Mesothelial cell of epicardium (in vitro differentiated cells): Measurements from ENCODE around the gene VCP. TPM values are rescaled to one million over a fixed set of nuclear protein-coding genes. Genes with fewer than 3 reads are reported as not detected.

Experiments
- DNase-seq, 2 experiments: peaks; one replicate each; pipeline ENCODE4 v3.0.0; 2021; ENCODE audit warnings: low spot score in 2 of 2; ENCODE audit not compliant: unreplicated experiment in 2 of 2
- H3K27ac Mint-ChIP-seq: 2 replicates; pipeline ENCODE4 v1.8.0; 2021; ENCODE audit warnings: mixed read lengths
- H3K27me3 Mint-ChIP-seq: 2 replicates; pipeline ENCODE4 v1.8.0; 2021; ENCODE audit warnings: low read depth, mixed read lengths
- H3K36me3 Mint-ChIP-seq: 2 replicates; pipeline ENCODE4 v1.8.0; 2021; ENCODE audit warnings: mixed read lengths
- H3K4me1 Mint-ChIP-seq: 2 replicates; pipeline ENCODE4 v1.8.0; 2021; ENCODE audit warnings: mixed read lengths
- H3K4me3 Mint-ChIP-seq: 2 replicates; pipeline ENCODE4 v1.8.0; 2021; ENCODE audit warnings: mild to moderate bottlenecking, moderate library complexity, mixed read lengths
- H3K9me3 Mint-ChIP-seq: 2 replicates; pipeline ENCODE4 v1.8.0; 2021; ENCODE audit warnings: mixed read lengths
- total RNA-seq: library from RNA; stranded (reverse); gene quantifications from 3 replicates; pipeline ENCODE4 v1.2.1, GENCODE V29; 2021
- TF ChIP-seq, protein P1 (sequence below): fragments of 200-600 bp; sonication (generic); IDR thresholded peaks from one replicate; pipeline ENCODE4 v1.5.0; 2021; ENCODE audit warnings: antibody characterized with exemption; ENCODE audit not compliant: unreplicated experiment

VCP gene
- total RNA-seq, 1 donor from 2014 or later, result 317 TPM

GRCh38 chr9:35044071-35044470, 28.4 kb downstream of the VCP start:
- no peaks in the 10 kb centered on the region for H3K27me3 Mint-ChIP-seq
- no peak for DNase-seq
- TF ChIP-seq, protein P1, sequence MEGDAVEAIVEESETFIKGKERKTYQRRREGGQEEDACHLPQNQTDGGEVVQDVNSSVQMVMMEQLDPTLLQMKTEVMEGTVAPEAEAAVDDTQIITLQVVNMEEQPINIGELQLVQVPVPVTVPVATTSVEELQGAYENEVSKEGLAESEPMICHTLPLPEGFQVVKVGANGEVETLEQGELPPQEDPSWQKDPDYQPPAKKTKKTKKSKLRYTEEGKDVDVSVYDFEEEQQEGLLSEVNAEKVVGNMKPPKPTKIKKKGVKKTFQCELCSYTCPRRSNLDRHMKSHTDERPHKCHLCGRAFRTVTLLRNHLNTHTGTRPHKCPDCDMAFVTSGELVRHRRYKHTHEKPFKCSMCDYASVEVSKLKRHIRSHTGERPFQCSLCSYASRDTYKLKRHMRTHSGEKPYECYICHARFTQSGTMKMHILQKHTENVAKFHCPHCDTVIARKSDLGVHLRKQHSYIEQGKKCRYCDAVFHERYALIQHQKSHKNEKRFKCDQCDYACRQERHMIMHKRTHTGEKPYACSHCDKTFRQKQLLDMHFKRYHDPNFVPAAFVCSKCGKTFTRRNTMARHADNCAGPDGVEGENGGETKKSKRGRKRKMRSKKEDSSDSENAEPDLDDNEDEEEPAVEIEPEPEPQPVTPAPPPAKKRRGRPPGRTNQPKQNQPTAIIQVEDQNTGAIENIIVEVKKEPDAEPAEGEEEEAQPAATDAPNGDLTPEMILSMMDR, result no peak
- no peaks in the 10 kb centered on the region for H3K9me3 Mint-ChIP-seq
- no peak overlapping the region for H3K4me3 Mint-ChIP-seq
- H3K4me1 Mint-ChIP-seq, result no peaks in the 10 kb centered on the region
- H3K27ac Mint-ChIP-seq, result no peak overlapping the region
- H3K36me3 Mint-ChIP-seq, result peaks cover 44% of the 10 kb centered on the region

GRCh38 chr9:35042891-35043545, 29.4 kb downstream of the VCP start:
- Mint-ChIP-seq H3K36me3 (peaks cover 35% of the 10 kb centered on the region), H3K9me3 (no peaks in the 10 kb centered on the region), H3K4me3 (no peak overlapping the region), H3K27me3 (no peaks in the 10 kb centered on the region), H3K27ac (no peak overlapping the region), H3K4me1 (no peaks in the 10 kb centered on the region)
- DNase-seq, result no peak
- TF ChIP-seq, protein P1, result no peak

- Mint-ChIP-seq H3K4me1 (no peaks in the 10 kb centered on the region), H3K27ac (no peak overlapping the region), H3K27me3 (no peaks in the 10 kb centered on the region), H3K36me3 (peaks cover 30% of the 10 kb centered on the region), H3K9me3 (no peaks in the 10 kb centered on the region), H3K4me3 (no peak overlapping the region)
- DNase-seq, result no peak
- TF ChIP-seq, protein P1, result no peak
These were observed 30.3 kb downstream of the VCP start for GRCh38 chr9:35042081-35042604.

GRCh38 chr9:35035851-35036701, 36.3 kb downstream of the VCP start:
- Mint-ChIP-seq H3K27me3 (no peaks in the 10 kb centered on the region), H3K36me3 (peaks cover 23% of the 10 kb centered on the region), H3K27ac (no peak overlapping the region), H3K4me3 (no peak overlapping the region), H3K4me1 (no peaks in the 10 kb centered on the region), H3K9me3 (no peaks in the 10 kb centered on the region)
- TF ChIP-seq, protein P1, result no peak
- DNase-seq, result no peak

GRCh38 chr9:35033101-35033500, 39.3 kb downstream of the VCP start:
- no peak for DNase-seq
- Mint-ChIP-seq H3K36me3 (peaks cover 23% of the 10 kb centered on the region), H3K9me3 (peaks cover 6% of the 10 kb centered on the region), H3K4me1 (no peaks in the 10 kb centered on the region), H3K27me3 (no peaks in the 10 kb centered on the region), H3K4me3 (no peak overlapping the region), H3K27ac (no peak overlapping the region)
- TF ChIP-seq, protein P1, result no peak
